Endothelial cell of hepatic sinusoid (primary cell): ENCODE measurements around the gene FOXC2.

ENCODE experiments used
- in situ Hi-C: cut with HindIII; loops from 2 replicates; pipeline ENCODE4 v1.10.0; 2017; ENCODE audit warnings: low sequenced_read_pairs

Gene FOXC2

DNA sequence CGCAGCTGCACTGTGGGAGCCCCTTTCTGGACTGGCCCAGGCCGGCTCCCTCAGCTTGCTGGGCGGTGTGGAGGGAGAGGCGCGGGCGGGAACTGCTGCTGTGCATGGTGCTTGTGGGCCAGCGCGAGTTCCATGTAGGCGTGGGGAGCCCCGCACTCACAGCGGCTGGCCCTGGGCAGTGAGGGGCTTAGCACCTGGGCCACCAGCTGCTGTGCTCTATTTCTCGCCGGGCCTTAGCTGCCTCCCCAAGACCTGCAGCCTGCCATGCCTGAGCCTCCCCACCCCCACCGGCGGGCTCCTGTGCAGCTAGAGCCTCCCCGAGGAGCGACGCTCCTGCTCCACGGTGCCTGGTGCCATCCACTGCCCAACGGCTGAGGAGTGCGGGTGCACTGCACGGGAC, 13.3 kb upstream of the FOXC2 start:
- in situ Hi-C loops = loop anchor here (25.0 kb wide), 1 partner anchor 709 kb away; no protein-coding TSS in a partner anchor

DNA sequence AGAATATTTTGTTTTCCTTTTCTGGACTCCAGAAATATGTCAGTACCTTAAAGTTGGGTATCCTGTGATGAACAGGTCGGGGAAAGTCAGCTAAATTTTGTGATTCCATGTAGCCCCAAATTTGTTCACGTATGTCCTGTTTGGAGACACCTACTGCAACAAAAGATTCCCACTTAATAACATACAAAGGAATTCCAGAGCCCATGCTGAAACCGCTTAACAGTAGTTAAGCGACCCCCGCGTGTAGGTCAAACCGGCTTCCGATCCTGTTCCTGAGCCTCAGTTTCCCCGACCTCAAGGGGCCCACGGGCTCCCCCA, 12.1 kb upstream of the FOXC2 start:
- in situ Hi-C loops = loop anchor here (25.0 kb wide), 1 partner anchor 708 kb away; no protein-coding TSS in a partner anchor

DNA sequence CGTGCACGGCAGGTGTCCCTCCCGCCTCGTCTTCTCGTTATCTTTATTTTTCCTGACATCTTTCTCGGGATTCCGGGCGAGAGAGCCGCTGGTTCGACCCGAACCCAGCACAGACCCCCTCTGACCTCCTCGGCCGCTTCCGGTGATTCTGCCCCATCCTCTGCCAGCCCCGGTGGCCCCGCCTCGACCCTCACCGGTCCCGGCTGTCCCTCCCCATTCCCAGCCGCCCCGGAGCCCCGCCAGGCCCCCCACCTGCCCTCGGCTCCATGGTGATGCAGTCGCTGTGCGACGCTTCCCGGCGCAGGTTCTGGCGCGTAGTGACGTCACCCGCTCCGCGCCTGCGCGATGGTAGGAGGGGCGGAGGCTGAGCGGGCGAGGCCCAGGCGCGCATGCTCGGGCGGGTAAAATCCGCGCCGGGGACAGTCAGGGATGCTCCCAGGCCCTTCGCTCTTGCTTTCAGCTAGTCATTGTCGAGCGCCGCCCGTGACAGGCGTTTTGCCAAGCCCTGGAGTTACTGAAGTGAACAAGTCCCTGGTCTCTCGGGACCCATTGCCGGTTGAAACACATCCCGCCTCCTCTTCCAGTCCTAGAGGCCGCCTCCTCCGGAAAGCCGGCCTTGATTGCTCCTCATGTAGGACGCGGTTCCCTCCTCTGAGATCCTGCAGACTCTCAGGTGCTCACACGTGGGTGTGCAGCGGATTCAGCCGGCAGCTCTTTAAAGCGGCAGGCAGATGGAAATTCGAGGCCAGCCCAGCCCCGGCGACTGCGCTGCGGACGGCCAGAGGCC, 11.5 kb upstream of the FOXC2 start, which contains the start of gene MTHFSD:
MTHFSD (minus strand) TSS at position 319 of the 787 bp plus-strand sequence; CDS start at position 268, 51 bp downstream.
- in situ Hi-C loops = loop anchor here (25.0 kb wide), 1 partner anchor 707 kb away; no protein-coding TSS in a partner anchor

DNA sequence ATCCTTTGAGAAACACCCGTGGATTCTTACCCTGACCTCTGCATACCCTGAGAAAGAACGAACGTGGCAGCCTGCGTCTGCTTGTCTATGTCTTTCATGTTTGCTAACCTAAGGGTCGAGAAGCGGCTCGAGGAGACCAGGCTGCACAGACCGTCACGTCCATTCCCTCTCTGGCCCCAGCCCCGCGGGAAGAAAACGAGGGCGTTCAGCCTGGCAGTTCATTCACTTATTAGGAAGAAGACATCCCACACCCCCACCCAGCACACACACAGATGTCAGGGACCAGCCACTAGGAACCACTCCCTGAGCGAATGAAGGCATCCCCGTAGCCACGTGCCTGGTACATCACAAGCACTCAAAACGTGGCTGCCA, 10.9 kb upstream of the FOXC2 start:
- in situ Hi-C loops = loop anchor here (25.0 kb wide), 1 partner anchor 707 kb away; no protein-coding TSS in a partner anchor

DNA sequence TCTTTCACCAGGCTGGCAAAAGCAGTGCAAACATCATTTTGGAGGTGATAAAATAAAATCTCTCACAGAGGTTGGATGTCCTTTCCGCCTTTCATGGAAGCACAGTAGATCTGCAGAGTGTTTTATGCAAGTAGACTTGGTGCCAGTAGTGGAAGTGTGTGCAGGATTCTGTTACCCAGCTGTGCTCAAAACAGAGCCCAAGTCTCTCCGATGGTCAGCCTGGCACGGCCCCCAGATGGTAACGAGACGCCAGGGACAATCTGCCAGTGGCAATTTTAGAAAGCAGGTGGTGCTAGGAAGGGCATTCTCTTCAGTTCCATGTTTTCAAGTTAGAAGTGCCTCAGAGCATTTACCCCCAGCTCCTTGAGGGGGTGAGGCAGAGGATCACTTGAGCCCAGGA, 10.1 kb upstream of the FOXC2 start:
- in situ Hi-C loops = loop anchor here (25.0 kb wide), 1 partner anchor 706 kb away; no protein-coding TSS in a partner anchor

DNA sequence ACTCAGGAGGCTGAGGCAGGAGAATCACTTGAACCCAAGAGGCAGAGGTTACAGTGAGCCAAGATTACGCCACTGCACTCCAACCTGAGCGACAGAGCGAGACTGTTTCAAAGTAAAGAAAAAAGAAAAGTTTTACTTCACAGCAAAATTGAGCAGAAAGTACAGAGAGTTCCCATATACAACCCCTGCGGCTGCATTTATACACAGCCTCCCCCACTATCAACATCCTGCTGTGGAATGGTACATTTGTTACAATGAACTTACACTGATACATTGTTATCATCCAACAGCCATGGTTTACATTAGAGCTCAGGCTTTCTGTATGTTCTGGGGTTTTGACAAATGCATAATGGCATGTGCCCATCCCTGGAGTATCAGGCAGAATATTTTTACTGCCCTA, 9.0 kb upstream of the FOXC2 start:
- in situ Hi-C loops = loop anchor here (25.0 kb wide), 1 partner anchor 705 kb away; no protein-coding TSS in a partner anchor

DNA sequence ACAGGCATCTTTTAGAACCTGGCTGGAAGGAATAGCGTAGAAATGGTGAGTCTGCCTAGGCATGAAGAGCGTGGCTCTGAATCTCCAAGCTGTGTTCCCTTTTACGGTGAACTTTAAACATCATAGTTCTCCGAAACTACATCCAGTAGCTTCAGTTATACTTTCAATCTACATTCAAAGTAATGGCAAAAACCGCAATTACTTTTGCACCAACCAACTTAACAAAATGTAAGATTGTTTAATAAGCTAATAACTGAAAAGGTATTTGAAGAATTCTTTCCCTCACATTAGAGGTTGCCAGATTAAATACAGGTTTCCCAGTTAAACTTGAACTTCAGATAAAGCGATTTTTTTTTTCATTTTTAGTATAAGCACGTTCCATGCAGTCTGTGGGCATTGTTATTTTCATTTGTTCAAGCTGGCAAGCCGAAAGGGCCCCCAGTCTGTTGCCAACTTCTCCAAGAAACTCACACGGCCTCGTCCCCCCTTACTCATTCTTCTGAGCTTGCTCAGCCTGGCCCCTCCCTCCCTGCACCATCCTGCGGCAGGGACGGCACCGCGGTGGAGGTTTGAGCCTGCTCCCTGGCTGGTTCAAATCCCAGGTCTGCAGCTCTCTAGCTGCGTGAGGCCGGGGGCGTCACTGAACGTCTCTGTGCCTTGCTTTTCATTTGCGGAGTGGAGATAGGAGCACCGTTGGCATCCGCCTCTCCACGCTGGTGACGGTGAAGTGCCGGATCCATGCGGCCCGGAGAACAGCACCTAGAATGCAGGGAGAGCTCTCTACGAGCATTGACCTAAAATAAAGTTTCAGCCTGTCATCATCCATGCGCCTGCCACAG, 8.1 kb upstream of the FOXC2 start:
- in situ Hi-C loops = loop anchor here (25.0 kb wide), 1 partner anchor 704 kb away; no protein-coding TSS in a partner anchor

DNA sequence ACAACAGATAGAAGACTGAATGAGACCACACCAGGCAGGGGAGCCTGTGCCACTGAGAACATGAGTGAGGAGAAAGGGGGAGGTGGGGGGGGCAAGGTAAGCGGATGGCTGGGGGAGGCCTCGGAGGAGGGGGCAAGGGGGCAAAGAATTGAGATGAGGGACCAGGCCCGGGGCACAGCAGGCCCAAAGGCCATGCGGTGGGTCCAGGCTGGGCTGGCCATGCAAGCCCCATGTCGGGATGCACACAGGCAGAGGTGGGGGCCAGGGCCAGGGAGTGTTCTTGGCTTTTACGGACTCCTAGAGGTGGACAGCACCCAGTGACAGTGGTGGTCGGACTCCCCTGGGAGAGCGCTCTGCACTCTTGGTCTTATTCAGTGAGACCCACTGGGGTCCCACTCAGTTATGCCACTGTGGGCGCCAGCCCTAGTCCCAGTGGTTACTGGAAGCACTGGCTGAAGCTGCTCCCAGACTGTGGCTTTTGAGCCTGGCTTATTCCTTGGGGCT, 6.8 kb upstream of the FOXC2 start:
- in situ Hi-C loops = loop anchor here (25.0 kb wide), 1 partner anchor 702 kb away; no protein-coding TSS in a partner anchor

DNA sequence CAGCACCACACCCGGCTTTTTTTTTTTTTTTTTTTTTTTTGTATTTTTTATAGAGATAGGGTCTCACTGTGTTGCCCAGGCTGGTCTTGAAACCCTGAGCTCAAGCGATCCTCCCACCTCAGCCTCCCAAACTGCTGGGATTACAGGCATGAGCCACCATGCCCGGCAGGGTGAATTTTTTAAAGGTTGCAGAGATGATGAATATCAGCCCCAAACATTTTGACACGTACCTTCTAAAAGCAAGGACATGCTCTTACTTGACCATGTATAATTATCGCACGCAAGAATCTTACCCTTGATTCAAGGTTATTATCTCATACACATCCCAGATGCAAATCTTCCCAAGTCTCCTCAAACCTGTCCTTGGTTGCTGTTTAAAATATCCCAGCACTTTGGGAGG, 4.3 kb upstream of the FOXC2 start:
- in situ Hi-C loops = loop anchor here (25.0 kb wide), 1 partner anchor 700 kb away; no protein-coding TSS in a partner anchor

DNA sequence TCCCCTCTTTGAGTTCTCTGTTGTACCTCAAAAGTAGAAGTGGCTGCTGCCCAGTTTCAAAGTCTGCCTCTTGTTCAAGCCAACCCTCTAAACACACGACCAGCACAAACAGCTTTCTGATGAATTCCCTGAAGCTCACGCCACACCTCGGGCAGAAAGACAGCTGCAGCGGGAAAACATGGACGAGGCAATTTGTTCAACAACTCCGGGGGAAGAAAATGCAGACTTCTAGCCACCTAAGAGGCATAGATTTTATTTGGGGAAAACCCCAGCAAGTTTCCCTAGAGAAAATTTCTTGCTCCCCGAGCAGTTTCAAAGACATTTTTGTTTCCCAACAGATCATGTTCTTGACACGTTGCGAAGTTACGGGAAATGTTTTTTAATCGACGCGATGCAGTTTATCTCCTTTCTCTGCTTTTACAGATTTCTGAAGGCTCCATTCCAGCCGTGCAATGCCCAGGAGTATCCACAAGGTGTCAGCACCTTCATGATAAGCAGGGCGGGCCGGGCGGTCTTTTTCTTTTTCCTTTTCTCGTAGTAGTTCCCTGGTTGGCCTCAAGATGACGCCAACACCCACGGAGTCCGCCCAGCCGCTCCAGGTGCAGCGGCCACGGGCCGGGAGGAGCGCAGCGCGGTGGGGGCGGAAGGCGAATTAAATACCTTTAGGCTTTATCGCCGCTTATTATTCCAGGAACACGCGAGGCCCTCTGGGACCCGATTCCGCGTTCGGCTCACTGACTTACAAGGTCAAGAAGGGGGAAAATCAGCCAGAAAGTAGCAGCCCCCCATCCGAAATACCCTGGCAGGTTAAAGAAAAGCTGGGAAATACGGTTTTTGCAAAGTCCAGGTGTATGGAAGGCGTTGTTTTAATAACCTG, 2.9 kb upstream of the FOXC2 start:
- in situ Hi-C loops = loop anchor here (25.0 kb wide), 1 partner anchor 699 kb away; no protein-coding TSS in a partner anchor

DNA sequence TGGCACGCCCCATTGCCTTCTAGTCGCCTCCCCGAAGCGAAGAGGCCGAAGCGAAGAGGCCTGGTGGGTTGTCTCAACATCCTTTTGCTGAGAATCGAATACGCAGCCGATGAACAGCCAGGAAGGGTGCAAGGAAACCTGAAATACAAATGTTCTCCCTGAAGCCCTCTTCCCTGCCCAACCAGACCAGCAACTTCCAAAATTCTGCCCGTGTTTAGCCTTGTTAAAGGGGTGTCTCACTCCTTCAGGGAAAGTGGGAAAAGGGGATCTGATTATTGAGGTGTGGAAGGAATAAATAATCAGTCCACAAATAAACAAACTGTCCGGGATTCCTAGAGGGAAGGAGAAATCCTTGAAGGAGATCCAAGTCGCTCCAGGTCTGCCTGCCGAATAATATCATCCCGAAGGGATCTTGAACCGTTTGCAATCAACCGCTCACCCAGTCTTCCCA, 1.4 kb upstream of the FOXC2 start:
- in situ Hi-C loops = loop anchor here (25.0 kb wide), 1 partner anchor 697 kb away; no protein-coding TSS in a partner anchor

DNA sequence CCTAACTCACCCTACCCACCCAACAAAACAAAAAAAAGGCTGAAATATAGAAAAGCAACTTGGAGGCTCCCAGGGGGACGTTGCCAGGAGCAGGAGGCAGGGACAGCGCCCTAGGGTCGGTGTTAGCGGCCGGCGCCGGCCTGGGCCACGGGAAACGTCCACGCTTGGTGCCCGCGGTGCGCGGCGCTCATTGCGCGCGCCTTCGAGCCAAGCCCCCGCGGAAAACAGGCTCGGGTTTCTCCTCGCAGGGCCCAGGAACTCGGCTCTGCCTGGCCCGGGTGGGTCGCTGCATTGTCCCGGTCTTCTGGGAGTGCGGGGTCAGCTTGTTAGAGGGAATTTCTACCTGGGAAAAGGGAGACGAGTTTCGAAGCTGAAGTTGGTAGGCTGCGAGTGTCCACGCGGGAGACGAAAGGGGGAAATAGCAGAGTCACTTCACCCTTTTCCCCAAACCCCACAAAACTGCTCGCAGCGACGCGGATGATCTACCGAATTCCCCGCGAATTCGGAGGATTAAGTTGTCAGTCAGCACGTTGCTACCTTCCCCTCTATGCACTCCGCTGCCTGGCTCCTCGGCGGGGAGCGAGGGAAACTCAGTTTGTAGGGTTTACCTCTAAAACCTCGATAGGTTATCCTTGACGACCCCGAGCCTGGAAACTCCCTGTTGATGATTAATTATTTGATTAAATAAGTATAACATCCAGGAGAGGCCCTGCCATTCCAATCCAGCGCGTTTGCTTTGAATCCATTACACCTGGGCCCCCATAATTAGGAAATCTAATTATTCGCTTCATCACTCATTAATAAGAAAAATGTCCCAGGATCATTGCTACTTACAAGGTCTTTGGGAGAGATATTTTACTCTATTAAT, 751 bp upstream of the FOXC2 start:
- in situ Hi-C loops = loop anchor here (25.0 kb wide), 1 partner anchor 696 kb away; no protein-coding TSS in a partner anchor

DNA sequence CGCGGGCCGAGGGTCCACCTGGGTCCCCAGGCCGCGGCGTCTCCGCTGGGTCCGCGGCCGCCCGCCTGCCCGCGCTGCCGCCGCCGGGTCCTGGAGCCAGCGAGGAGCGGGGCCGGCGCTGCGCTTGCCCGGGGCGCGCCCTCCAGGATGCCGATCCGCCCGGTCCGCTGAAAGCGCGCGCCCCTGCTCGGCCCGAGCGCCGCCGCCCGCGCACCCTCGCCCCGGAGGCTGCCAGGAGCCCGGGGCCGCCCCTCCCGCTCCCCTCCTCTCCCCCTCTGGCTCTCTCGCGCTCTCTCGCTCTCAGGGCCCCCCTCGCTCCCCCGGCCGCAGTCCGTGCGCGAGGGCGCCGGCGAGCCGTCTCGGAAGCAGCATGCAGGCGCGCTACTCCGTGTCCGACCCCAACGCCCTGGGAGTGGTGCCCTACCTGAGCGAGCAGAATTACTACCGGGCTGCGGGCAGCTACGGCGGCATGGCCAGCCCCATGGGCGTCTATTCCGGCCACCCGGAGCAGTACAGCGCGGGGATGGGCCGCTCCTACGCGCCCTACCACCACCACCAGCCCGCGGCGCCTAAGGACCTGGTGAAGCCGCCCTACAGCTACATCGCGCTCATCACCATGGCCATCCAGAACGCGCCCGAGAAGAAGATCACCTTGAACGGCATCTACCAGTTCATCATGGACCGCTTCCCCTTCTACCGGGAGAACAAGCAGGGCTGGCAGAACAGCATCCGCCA, 504 bp downstream of the FOXC2 start:
- in situ Hi-C loops = loop anchor here (25.0 kb wide), 1 partner anchor 695 kb away; no protein-coding TSS in a partner anchor

DNA sequence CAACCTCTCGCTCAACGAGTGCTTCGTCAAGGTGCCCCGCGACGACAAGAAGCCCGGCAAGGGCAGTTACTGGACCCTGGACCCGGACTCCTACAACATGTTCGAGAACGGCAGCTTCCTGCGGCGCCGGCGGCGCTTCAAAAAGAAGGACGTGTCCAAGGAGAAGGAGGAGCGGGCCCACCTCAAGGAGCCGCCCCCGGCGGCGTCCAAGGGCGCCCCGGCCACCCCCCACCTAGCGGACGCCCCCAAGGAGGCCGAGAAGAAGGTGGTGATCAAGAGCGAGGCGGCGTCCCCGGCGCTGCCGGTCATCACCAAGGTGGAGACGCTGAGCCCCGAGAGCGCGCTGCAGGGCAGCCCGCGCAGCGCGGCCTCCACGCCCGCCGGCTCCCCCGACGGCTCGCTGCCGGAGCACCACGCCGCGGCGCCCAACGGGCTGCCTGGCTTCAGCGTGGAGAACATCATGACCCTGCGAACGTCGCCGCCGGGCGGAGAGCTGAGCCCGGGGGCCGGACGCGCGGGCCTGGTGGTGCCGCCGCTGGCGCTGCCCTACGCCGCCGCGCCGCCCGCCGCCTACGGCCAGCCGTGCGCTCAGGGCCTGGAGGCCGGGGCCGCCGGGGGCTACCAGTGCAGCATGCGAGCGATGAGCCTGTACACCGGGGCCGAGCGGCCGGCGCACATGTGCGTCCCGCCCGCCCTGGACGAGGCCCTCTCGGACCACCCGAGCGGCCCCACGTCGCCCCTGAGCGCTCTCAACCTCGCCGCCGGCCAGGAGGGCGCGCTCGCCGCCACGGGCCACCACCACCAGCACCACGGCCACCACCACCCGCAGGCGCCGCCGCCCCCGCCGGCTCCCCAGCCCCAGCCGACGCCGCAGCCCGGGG, 1.3 kb downstream of the FOXC2 start:
- in situ Hi-C loops = loop anchor here (25.0 kb wide), 1 partner anchor 694 kb away; no protein-coding TSS in a partner anchor

DNA sequence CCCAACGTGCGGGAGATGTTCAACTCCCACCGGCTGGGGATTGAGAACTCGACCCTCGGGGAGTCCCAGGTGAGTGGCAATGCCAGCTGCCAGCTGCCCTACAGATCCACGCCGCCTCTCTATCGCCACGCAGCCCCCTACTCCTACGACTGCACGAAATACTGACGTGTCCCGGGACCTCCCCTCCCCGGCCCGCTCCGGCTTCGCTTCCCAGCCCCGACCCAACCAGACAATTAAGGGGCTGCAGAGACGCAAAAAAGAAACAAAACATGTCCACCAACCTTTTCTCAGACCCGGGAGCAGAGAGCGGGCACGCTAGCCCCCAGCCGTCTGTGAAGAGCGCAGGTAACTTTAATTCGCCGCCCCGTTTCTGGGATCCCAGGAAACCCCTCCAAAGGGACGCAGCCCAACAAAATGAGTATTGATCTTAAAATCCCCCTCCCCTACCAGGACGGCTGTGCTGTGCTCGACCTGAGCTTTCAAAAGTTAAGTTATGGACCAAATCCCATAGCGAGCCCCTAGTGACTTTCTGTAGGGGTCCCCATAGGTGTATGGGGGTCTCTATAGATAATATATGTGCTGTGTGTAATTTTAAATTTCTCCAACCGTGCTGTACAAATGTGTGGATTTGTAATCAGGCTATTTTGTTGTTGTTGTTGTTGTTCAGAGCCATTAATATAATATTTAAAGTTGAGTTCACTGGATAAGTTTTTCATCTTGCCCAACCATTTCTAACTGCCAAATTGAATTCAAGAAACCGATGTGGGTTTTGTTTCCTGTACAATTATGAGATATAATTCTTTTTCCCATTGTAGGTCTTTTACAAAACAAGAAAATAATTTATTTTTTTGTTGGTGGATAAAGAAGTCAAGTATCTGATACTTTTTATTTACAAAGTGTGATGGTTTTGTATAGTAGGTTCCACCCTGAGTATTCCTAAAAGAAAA, 2.3 kb downstream of the FOXC2 start:
- in situ Hi-C loops = loop anchor here (25.0 kb wide), 1 partner anchor 693 kb away; no protein-coding TSS in a partner anchor
